Smooth muscle cell (in vitro differentiated cells): ENCODE measurements around the gene FTCD. TPM values are rescaled to one million over a fixed set of nuclear protein-coding genes. Genes with fewer than 3 reads are reported as not detected.

Experiments
- DNase-seq: peaks from one replicate; lab custom pipeline; 2025; ENCODE audit not compliant: unreplicated experiment; lab: John Stamatoyannopoulos, UW
- H2AFZ ChIP-seq: fragments of 200-600 bp; sonication (generic); 2 replicates; pipeline ENCODE4 v1.6.0; 2016; ENCODE audit warnings: antibody characterized with exemption, low read depth, mild to moderate bottlenecking
- H3F3A ChIP-seq: fragments of 200-600 bp; sonication (generic); 2 replicates; pipeline ENCODE4 v1.6.0; 2017; ENCODE audit warnings: antibody characterized with exemption, low read depth
- H3K27ac ChIP-seq: fragments of 200-600 bp; sonication (generic); 2 replicates; pipeline ENCODE4 v1.5.1; 2016; ENCODE audit warnings: low read depth, mild to moderate bottlenecking
- H3K27me3 ChIP-seq: fragments of 200-600 bp; sonication (generic); 2 replicates; pipeline ENCODE4 v1.6.1; 2016; ENCODE audit warnings: low read depth, mild to moderate bottlenecking
- H3K36me3 ChIP-seq: fragments of 200-600 bp; sonication (generic); 2 replicates; pipeline ENCODE4 v1.5.1; 2016; ENCODE audit warnings: low read depth
- H3K4me1 ChIP-seq: fragments of 200-600 bp; sonication (generic); 2 replicates; pipeline ENCODE4 v1.5.1; 2016; ENCODE audit warnings: low read depth
- H3K4me2 ChIP-seq: fragments of 200-600 bp; sonication (generic); 2 replicates; pipeline ENCODE4 v1.6.0; 2016; ENCODE audit warnings: mild to moderate bottlenecking
- H3K4me3 ChIP-seq: fragments of 200-600 bp; sonication (generic); 2 replicates; pipeline ENCODE4 v1.5.1; 2016; ENCODE audit warnings: mild to moderate bottlenecking
- H3K79me2 ChIP-seq: fragments of 200-600 bp; sonication (generic); 2 replicates; pipeline ENCODE4 v1.6.0; 2016; ENCODE audit warnings: low read depth, mild to moderate bottlenecking
- H3K9ac ChIP-seq: fragments of 200-600 bp; sonication (generic); 2 replicates; pipeline ENCODE4 v1.6.0; 2016; ENCODE audit warnings: low read depth
- H3K9me3 ChIP-seq: fragments of 200-600 bp; sonication (generic); replicated peaks from 2 replicates; pipeline ENCODE4 v1.5.1; 2016; ENCODE audit warnings: low read depth
- H4K20me1 ChIP-seq: fragments of 200-600 bp; sonication (generic); 2 replicates; pipeline ENCODE4 v1.6.0; 2016; ENCODE audit warnings: low read depth
- WGBS: methylation state at CpG from one replicate; pipeline ENCODE4 v1.1.7; 2016; ENCODE audit warnings: low lambda C conversion rate; 5-methylcytosine and 5-hydroxymethylcytosine counted together
- polyA plus RNA-seq: library from polyadenylated mRNA; unstranded; fragments of >200 nt; fragmentation: Nextera tagmentation; extraction: Ambion mirVana; gene quantifications from 2 replicates; pipeline ENCODE4 v1.2.1, GENCODE V29; 2016
- total RNA-seq: library from RNA; depleted of rRNA; stranded (reverse); fragments of >200 nt; gene quantifications from 2 replicates; pipeline ENCODE4 v1.2.3, GENCODE V29; 2014
- TF ChIP-seq, protein P1 (sequence below): fragments of 200-600 bp; sonication (generic); IDR thresholded peaks from 2 replicates; pipeline ENCODE4 v1.5.1; 2017; ENCODE audit warnings: borderline replicate concordance, mild to moderate bottlenecking, antibody characterized with exemption; ENCODE audit not compliant: insufficient read depth, poor library complexity, severe bottlenecking

The FTCD gene
- total and polyA plus RNA-seq, 2 experiments from 2014 or later: 1.3 to 15.2 TPM

DNA sequence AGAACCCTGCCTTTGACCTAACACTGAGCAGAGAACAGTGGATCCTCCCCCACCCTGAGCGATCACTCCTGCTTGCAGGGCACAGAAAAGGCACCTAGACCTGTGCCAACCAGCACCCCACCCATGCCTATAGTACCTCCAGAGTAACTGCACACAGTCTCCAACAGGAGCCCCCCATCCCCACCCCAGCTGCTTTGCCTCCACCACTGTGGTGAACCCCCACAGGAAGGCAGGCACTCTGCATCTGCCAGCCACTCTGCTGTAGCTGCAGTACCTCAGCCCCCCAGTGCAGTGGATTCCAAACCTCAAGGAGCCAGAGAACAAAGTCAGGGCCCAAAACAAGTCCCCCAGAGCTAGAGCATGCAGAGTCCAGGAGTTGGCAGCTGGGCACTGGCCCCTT, 18.2 kb upstream of the FTCD start:
- Histone ChIP-seq H3K4me2 (no peak overlapping the region), H4K20me1 (peaks cover 8% of the 10 kb centered on the region), H3K9ac (no peak overlapping the region), H3K79me2 (peaks cover 16% of the 10 kb centered on the region), H3K4me3 (no peak overlapping the region), H3F3A (no peaks in the 10 kb centered on the region), H3K4me1 (no peaks in the 10 kb centered on the region), H3K27ac (no peak overlapping the region), H3K9me3 (no peaks in the 10 kb centered on the region), H2AFZ (no peak overlapping the region), H3K27me3 (no peaks in the 10 kb centered on the region), H3K36me3 (no peaks in the 10 kb centered on the region)
- WGBS: 90% methylated on average over 1 of the region's 1 CpG
- TF ChIP-seq, protein P1, sequence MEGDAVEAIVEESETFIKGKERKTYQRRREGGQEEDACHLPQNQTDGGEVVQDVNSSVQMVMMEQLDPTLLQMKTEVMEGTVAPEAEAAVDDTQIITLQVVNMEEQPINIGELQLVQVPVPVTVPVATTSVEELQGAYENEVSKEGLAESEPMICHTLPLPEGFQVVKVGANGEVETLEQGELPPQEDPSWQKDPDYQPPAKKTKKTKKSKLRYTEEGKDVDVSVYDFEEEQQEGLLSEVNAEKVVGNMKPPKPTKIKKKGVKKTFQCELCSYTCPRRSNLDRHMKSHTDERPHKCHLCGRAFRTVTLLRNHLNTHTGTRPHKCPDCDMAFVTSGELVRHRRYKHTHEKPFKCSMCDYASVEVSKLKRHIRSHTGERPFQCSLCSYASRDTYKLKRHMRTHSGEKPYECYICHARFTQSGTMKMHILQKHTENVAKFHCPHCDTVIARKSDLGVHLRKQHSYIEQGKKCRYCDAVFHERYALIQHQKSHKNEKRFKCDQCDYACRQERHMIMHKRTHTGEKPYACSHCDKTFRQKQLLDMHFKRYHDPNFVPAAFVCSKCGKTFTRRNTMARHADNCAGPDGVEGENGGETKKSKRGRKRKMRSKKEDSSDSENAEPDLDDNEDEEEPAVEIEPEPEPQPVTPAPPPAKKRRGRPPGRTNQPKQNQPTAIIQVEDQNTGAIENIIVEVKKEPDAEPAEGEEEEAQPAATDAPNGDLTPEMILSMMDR: no peak
- DNase-seq: no peak

DNA sequence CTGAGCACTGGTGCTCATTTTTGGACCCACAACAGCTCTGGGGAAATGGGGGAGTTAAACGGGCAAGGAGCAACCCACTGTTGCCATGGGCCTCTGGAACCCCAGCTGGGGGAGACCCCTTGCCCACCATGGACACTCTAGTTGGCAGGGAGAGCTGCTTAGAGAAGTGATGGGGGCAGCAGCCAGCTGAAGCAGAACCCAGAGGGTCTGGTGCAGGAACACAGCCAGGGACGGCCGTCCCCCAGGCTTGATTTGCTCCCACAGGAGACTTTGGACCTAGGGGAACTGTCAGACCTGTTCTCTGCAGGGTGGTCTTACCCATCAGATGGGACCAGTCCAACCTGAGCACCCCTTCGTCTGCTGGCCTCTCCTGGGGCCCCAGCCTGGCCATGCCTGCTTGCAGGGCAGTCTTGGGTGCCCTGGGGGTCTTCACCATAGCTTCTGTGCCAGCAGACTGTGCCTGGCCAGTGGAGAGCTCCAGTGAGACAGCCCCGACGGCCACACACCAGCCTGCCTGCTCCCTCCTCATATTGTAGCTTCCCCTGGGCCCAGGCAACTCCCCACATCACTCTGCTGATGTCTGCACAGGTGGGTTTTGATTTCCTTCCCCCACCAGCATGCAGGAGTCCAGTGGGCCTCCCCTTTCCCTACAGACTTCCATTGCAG, 17.6 kb upstream of the FTCD start:
- TF ChIP-seq, protein P1: no peak
- Histone ChIP-seq H4K20me1 (peaks cover 8% of the 10 kb centered on the region), H3K9ac (no peak overlapping the region), H3K27me3 (no peaks in the 10 kb centered on the region), H2AFZ (no peak overlapping the region), H3K4me3 (no peak overlapping the region), H3K79me2 (peaks cover 16% of the 10 kb centered on the region), H3F3A (no peaks in the 10 kb centered on the region), H3K4me2 (no peak overlapping the region), H3K9me3 (no peaks in the 10 kb centered on the region), H3K36me3 (no peaks in the 10 kb centered on the region), H3K4me1 (no peaks in the 10 kb centered on the region), H3K27ac (no peak overlapping the region)
- 96% methylated on average over 6 of the region's 6 CpGs for WGBS
- no peak for DNase-seq

DNA sequence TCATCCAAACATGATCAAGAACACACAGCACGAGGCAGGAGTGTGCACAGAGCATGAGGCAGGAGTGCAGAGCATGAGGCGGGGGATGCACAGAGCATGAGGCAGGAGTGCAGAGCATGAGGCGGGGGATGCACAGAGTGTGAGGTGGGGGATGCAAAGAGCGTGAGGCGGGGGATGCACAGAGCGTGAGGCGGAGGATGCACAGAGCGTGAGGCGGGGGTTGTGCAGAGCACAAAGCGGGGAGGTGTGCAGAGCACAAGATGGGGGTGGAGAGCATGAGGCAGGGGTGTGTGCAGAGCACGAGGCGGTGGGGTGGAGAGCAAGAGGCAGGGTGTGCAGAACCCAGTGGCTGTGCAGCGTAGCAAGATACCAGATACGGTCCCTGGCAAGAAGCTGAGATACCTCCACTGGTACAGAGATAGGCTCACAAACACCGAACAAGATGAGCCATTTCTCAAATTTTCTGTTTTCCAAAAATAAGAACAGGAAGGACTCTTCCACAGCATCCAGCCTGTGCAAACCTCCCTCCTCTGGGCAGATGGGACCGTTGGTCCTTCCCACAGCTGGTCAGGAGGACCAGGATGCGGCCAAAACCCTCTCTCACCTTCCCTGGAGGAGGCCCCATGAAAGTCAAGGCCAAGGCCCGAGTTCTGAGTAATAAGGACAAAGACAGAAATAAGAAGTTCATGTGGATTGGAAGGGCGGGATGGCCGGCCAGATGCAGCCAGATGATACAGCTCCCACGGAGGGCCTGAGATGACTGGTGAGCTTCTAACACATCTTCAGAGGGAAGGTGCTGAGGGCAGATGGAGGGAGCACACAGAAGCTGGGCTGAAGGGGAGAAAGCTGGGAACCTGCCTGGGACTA, 16.9 kb upstream of the FTCD start:
- Histone ChIP-seq H3K4me1 (no peaks in the 10 kb centered on the region), H3K4me2 (no peak overlapping the region), H3K79me2 (peaks cover 11% of the 10 kb centered on the region), H3K4me3 (no peak overlapping the region), H3K36me3 (no peaks in the 10 kb centered on the region), H4K20me1 (peaks cover 8% of the 10 kb centered on the region), H3K27ac (no peak overlapping the region), H3K9ac (no peak overlapping the region), H3K27me3 (no peaks in the 10 kb centered on the region), H3F3A (no peaks in the 10 kb centered on the region), H3K9me3 (no peaks in the 10 kb centered on the region), H2AFZ (no peak overlapping the region)
- 93% methylated on average over 17 of the region's 21 CpGs for WGBS
- DNase-seq: no peak
- TF ChIP-seq, protein P1: no peak
